ENCODE measurements around the gene PTPRT. TPM values are rescaled to one million over a fixed set of nuclear protein-coding genes. Genes with fewer than 3 reads are reported as not detected.

Gene PTPRT
- total RNA-seq, 1 donor from 2014 or later, result 23.5 TPM

- H3K9me3 ChIP-seq, result no peaks in the 10 kb centered on the region
- no peak overlapping the region for H3K27ac ChIP-seq
- no peak for TF ChIP-seq CTCF (IDR thresholded peaks at IDR 0.05)
- no peaks in the 10 kb centered on the region for H3K36me3 ChIP-seq
- no peaks in the 10 kb centered on the region for H3K27me3 ChIP-seq
- H3K4me1 ChIP-seq, result no peaks in the 10 kb centered on the region
- intact Hi-C loops (cut with DNase I), result no loop called here
- no peak overlapping the region for H3K4me3 ChIP-seq
- DNase-seq (ENCODE audit: low spot score in 2 of 2), result no peak
Measured at GRCh38 chr20:42974347-42974746, 215.4 kb downstream of the PTPRT start.

GRCh38 chr20:42972591-42972990, 217.1 kb downstream of the PTPRT start:
- Histone ChIP-seq H3K36me3 (no peaks in the 10 kb centered on the region), H3K4me1 (no peaks in the 10 kb centered on the region), H3K27ac (no peak overlapping the region), H3K9me3 (no peaks in the 10 kb centered on the region), H3K27me3 (no peaks in the 10 kb centered on the region), H3K4me3 (no peak overlapping the region)
- no peak for TF ChIP-seq CTCF (IDR thresholded peaks at IDR 0.05)
- intact Hi-C loops (cut with DNase I), result no loop called here
- DNase-seq (ENCODE audit: low spot score in 2 of 2), result no peak

GRCh38 chr20:42968746-42969145, 221.0 kb downstream of the PTPRT start:
- DNase-seq (ENCODE audit: low spot score in 2 of 2), result no peak
- intact Hi-C loops (cut with DNase I), result no loop called here
- no peaks in the 10 kb centered on the region for H3K4me1 ChIP-seq
- no peak overlapping the region for H3K27ac ChIP-seq
- TF ChIP-seq CTCF (IDR thresholded peaks at IDR 0.05), result no peak
- H3K36me3 ChIP-seq, result no peaks in the 10 kb centered on the region
- no peaks in the 10 kb centered on the region for H3K27me3 ChIP-seq
- no peak overlapping the region for H3K4me3 ChIP-seq
- no peaks in the 10 kb centered on the region for H3K9me3 ChIP-seq

GRCh38 chr20:42963796-42964195, 225.9 kb downstream of the PTPRT start:
- Histone ChIP-seq H3K27ac (no peak overlapping the region), H3K9me3 (no peaks in the 10 kb centered on the region), H3K27me3 (no peaks in the 10 kb centered on the region), H3K4me3 (no peak overlapping the region), H3K36me3 (no peaks in the 10 kb centered on the region), H3K4me1 (no peaks in the 10 kb centered on the region)
- no peak for TF ChIP-seq CTCF (IDR thresholded peaks at IDR 0.05)
- DNase-seq (ENCODE audit: low spot score in 2 of 2), result no peak
- intact Hi-C loops (cut with DNase I), result no loop called here

- H3K9me3 ChIP-seq, result no peaks in the 10 kb centered on the region
- H3K27ac ChIP-seq, result no peak overlapping the region
- no peaks in the 10 kb centered on the region for H3K4me1 ChIP-seq
- H3K4me3 ChIP-seq, result no peak overlapping the region
- DNase-seq (ENCODE audit: low spot score in 2 of 2), result no peak
- no peak for TF ChIP-seq CTCF (IDR thresholded peaks at IDR 0.05)
- H3K36me3 ChIP-seq, result no peaks in the 10 kb centered on the region
- intact Hi-C loops (cut with DNase I), result no loop called here
- H3K27me3 ChIP-seq, result no peaks in the 10 kb centered on the region
Measured at GRCh38 chr20:42961771-42962170, 227.9 kb downstream of the PTPRT start.

- H3K27me3 ChIP-seq, result no peaks in the 10 kb centered on the region
- no peak overlapping the region for H3K27ac ChIP-seq
- H3K4me3 ChIP-seq, result no peak overlapping the region
- DNase-seq (ENCODE audit: low spot score in 2 of 2), result no peak
- intact Hi-C loops (cut with DNase I), result no loop called here
- H3K9me3 ChIP-seq, result no peaks in the 10 kb centered on the region
- H3K4me1 ChIP-seq, result no peaks in the 10 kb centered on the region
- no peak for TF ChIP-seq CTCF (IDR thresholded peaks at IDR 0.05)
- H3K36me3 ChIP-seq, result no peaks in the 10 kb centered on the region
Measured at GRCh38 chr20:42959996-42960395, 229.7 kb downstream of the PTPRT start.
